Panc1 (cell line): Measurements from ENCODE around the gene TMEM109. TPM values are rescaled to one million over a fixed set of nuclear protein-coding genes. Genes with fewer than 3 reads are reported as not detected.

Experiments
- ATAC-seq: fragments of 200-7000 bp; cut with Tn5 transposase; 2 replicates; pipeline ENCODE4 v1.9.1; 2020; ENCODE audit warnings: mild to moderate bottlenecking, moderate library complexity
- BruUV-seq: library from RNA; stranded (reverse); fragments of 400-500 nt; replicated peaks from 2 replicates; lab custom pipeline; 2021; lab: Mats Ljungman, UMichigan
- CTCF ChIA-PET: fragments of 300-600 bp; sonication (Branson Sonifier 250); formaldehyde crosslinking; loops from one replicate; lab custom pipeline; 2022; ENCODE audit warnings: antibody characterized with exemption; lab: Charles Lee
- POLR2A ChIA-PET: fragments of 300-600 bp; sonication (Branson Sonifier 250); formaldehyde crosslinking; loops from one replicate; lab custom pipeline; 2022; ENCODE audit warnings: antibody characterized with exemption; lab: Charles Lee
- DNase-seq: peaks from one replicate; pipeline ENCODE4 v3.0.0-alpha.2; 2010; ENCODE audit warnings: low read depth, low spot score
- H3K27ac ChIP-seq: 2 replicates; pipeline ENCODE4 v1.5.1; 2011; ENCODE audit warnings: mild to moderate bottlenecking, low read length, inconsistent platforms
- H3K27me3 ChIP-seq: fragments of 200-500 bp; sonication (Bioruptor generic); 2 replicates; pipeline ENCODE4 v1.6.0; 2014; ENCODE audit warnings: low read length, inconsistent platforms; ENCODE audit not compliant: control insufficient read depth, insufficient read depth
- H3K36me3 ChIP-seq: fragments of 200-500 bp; sonication (Bioruptor generic); 2 replicates; pipeline ENCODE4 v1.5.1; 2014; ENCODE audit warnings: inconsistent platforms, mild to moderate bottlenecking, low read length, moderate library complexity; ENCODE audit not compliant: control insufficient read depth, insufficient read depth
- H3K4me1 ChIP-seq: 2 replicates; pipeline ENCODE4 v1.5.1; 2011; ENCODE audit warnings: inconsistent platforms, mild to moderate bottlenecking, low read length, moderate library complexity; ENCODE audit not compliant: control insufficient read depth, insufficient read depth
- H3K4me3 ChIP-seq, 2 experiments: 2 replicates each; pipeline ENCODE4 v1.5.1; 2011 to 2012; ENCODE audit warnings: low read depth in 2 of 2, low read length in 2 of 2, mild to moderate bottlenecking in 2 of 2, inconsistent platforms in 1 of 2, moderate library complexity in 1 of 2
- H3K9me3 ChIP-seq: fragments of 200-500 bp; sonication (Bioruptor generic); 2 replicates; pipeline ENCODE4 v1.5.1; 2014; ENCODE audit warnings: low read depth, mild to moderate bottlenecking, inconsistent platforms, low read length, moderate library complexity; ENCODE audit not compliant: control insufficient read depth, insufficient read depth
- POLR2AphosphoS5 ChIP-seq: IDR thresholded peaks from 2 replicates; pipeline ENCODE4 v1.6.1; 2012; ENCODE audit warnings: mild to moderate bottlenecking, low read depth, low read length, moderate library complexity
- SIN3A ChIP-seq: IDR thresholded peaks from 2 replicates; pipeline ENCODE4 v1.6.1; 2012; ENCODE audit warnings: low read depth, mild to moderate bottlenecking, low read length, moderate library complexity, borderline replicate concordance; ENCODE audit not compliant: insufficient read depth
- TCF7L2 ChIP-seq: IDR thresholded peaks from 2 replicates; pipeline ENCODE4 v1.6.1; 2011; ENCODE audit warnings: mild to moderate bottlenecking, low read depth, low read length, inconsistent platforms
- in situ Hi-C: cut with HindIII; loops from 2 replicates; pipeline ENCODE4 v1.10.0; 2016; ENCODE audit warnings: low sequenced_read_pairs, low pct_unique_long_range_greater_than_20kb
- intact Hi-C: fragments of 100-400 bp; cut with micrococcal nuclease; formaldehyde crosslinking; loops from one replicate; pipeline ENCODE4 v1.10.0; 2022; ENCODE audit not compliant: unreplicated experiment
- total RNA-seq: library from RNA; stranded (reverse); gene quantifications from one replicate; pipeline ENCODE4 v1.2.1, GENCODE V29; 2021; ENCODE audit not compliant: unreplicated experiment
- TF ChIP-seq, protein P1 (sequence below), 2 experiments: IDR thresholded peaks; 2 replicates each; pipeline ENCODE4 v1.6.1; 2011 to 2012; ENCODE audit warnings: low read depth in 2 of 2, control low read depth in 1 of 2, low read length in 1 of 2, mild to moderate bottlenecking in 1 of 2, moderate library complexity in 1 of 2; ENCODE audit not compliant: insufficient read depth in 1 of 2
- TF ChIP-seq, protein P2 (sequence below): fragments of 450-650 bp; IDR thresholded peaks from 2 replicates; pipeline ENCODE4 v1.5.1; 2017; ENCODE audit warnings: mild to moderate bottlenecking

The TMEM109 gene
- total RNA-seq, 1 experiment from 2014 or later = 91.8 TPM

DNA sequence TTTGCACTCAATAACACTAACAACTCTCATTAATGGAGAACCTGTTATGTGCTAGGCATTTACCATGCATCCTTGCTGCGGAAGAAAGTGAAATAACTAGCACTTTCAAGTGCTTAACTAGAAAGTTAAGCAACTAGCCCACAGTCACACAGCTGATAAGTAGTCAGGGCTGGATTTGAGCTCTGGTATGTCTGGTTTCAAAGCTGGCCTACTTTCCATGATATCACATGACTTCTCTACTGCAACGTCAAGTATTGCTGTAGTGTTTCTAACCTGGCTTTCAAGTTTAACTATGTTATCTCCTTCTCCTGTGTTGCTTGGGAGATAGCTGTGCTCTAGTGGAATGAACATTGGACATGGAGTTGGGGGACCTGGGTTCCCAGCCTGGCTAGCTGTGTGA lies 25.9 kb downstream of the TMEM109 start:
- CTCF ChIA-PET = no interaction called here
- Histone ChIP-seq H3K4me3 (no peak overlapping the region), H3K4me1 (no peaks in the 10 kb centered on the region), H3K9me3 (no peaks in the 10 kb centered on the region), H3K36me3 (no peaks in the 10 kb centered on the region), H3K27ac (no peak overlapping the region), H3K27me3 (no peaks in the 10 kb centered on the region)
- no TSS peak for BruUV-seq
- ATAC-seq = no peak
- intact Hi-C loops = no loop called here
- TF ChIP-seq, protein P1, sequence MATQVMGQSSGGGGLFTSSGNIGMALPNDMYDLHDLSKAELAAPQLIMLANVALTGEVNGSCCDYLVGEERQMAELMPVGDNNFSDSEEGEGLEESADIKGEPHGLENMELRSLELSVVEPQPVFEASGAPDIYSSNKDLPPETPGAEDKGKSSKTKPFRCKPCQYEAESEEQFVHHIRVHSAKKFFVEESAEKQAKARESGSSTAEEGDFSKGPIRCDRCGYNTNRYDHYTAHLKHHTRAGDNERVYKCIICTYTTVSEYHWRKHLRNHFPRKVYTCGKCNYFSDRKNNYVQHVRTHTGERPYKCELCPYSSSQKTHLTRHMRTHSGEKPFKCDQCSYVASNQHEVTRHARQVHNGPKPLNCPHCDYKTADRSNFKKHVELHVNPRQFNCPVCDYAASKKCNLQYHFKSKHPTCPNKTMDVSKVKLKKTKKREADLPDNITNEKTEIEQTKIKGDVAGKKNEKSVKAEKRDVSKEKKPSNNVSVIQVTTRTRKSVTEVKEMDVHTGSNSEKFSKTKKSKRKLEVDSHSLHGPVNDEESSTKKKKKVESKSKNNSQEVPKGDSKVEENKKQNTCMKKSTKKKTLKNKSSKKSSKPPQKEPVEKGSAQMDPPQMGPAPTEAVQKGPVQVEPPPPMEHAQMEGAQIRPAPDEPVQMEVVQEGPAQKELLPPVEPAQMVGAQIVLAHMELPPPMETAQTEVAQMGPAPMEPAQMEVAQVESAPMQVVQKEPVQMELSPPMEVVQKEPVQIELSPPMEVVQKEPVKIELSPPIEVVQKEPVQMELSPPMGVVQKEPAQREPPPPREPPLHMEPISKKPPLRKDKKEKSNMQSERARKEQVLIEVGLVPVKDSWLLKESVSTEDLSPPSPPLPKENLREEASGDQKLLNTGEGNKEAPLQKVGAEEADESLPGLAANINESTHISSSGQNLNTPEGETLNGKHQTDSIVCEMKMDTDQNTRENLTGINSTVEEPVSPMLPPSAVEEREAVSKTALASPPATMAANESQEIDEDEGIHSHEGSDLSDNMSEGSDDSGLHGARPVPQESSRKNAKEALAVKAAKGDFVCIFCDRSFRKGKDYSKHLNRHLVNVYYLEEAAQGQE (IDR thresholded peaks at IDR 0.05; ENCODE audit: insufficient read depth in 1 of 2, low read depth in 2 of 2, low read length in 1 of 2) = no peak
- TF ChIP-seq, protein P2, sequence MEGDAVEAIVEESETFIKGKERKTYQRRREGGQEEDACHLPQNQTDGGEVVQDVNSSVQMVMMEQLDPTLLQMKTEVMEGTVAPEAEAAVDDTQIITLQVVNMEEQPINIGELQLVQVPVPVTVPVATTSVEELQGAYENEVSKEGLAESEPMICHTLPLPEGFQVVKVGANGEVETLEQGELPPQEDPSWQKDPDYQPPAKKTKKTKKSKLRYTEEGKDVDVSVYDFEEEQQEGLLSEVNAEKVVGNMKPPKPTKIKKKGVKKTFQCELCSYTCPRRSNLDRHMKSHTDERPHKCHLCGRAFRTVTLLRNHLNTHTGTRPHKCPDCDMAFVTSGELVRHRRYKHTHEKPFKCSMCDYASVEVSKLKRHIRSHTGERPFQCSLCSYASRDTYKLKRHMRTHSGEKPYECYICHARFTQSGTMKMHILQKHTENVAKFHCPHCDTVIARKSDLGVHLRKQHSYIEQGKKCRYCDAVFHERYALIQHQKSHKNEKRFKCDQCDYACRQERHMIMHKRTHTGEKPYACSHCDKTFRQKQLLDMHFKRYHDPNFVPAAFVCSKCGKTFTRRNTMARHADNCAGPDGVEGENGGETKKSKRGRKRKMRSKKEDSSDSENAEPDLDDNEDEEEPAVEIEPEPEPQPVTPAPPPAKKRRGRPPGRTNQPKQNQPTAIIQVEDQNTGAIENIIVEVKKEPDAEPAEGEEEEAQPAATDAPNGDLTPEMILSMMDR = no peak
- TF ChIP-seq SIN3A = no peak
- TF ChIP-seq POLR2AphosphoS5 = no peak
- TF ChIP-seq TCF7L2 = no peak
- no peak for DNase-seq
- in situ Hi-C loops = no loop called here
- POLR2A ChIA-PET = no interaction called here

DNA sequence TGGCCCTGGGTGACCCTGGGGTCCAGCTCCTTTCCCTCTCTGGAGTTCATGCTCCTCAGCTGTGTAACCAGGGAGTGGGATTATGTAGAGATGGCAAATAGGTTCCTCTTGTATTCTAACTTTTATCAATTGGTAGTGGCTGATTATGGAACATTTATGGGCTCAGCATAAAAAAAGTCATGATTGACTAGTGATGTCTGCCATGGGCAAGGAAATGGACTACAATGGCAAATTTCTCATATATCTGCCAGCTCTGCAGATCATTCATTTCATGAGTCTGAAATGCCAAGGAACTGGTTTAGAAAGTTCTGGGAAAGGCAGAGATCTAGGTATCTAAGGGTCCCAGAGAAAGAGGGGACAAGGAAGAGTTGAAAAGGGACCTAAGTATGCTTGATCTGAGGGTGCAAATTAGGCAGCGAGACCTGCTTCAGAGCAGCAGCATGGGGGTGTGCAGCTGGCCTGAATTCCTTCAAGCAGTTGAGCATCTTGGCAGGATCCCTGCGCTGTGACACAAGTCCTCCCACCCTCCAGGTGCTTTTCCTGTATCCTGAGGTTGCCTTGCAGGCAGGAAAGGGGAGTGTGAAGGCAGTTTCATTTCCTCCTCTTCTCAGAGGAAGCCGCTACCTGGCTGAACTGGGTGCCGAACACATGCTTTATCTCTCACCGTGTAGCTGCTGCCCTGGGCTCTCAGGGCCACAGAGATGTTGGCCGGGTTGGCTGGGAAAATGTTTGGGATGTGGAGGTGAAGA lies 27.6 kb downstream of the TMEM109 start:
- Histone ChIP-seq H3K27ac (no peak overlapping the region), H3K9me3 (no peaks in the 10 kb centered on the region), H3K4me3 (no peak overlapping the region), H3K27me3 (no peaks in the 10 kb centered on the region), H3K4me1 (no peaks in the 10 kb centered on the region), H3K36me3 (no peaks in the 10 kb centered on the region)
- intact Hi-C loops (no loop called here), in situ Hi-C loops (no loop called here)
- ChIA-PET POLR2A (no interaction called here), CTCF (no interaction called here)
- no peak for ATAC-seq
- no peak for DNase-seq
- no TSS peak for BruUV-seq
- TF ChIP-seq, protein P1 (IDR thresholded peaks at IDR 0.05; ENCODE audit: insufficient read depth in 1 of 2, low read depth in 2 of 2, low read length in 1 of 2) = no peak
- TF ChIP-seq, protein P2 = no peak
- TF ChIP-seq POLR2AphosphoS5 = no peak
- no peak for TF ChIP-seq SIN3A
- no peak for TF ChIP-seq TCF7L2
